DOHH2 (cell line): Measurements from ENCODE around the gene ERVK3-1.

Experiments used
- H3F3A ChIP-seq: fragments of 200-600 bp; sonication (generic), shearing (Covaris generic); 2 replicates; pipeline ENCODE4 v1.6.0; 2016; ENCODE audit warnings: antibody characterized with exemption, mild to moderate bottlenecking; ENCODE audit not compliant: control insufficient read depth, insufficient read depth
- H3K27ac ChIP-seq: fragments of 200-600 bp; sonication (generic); 2 replicates; pipeline ENCODE4 v1.5.1; 2014; ENCODE audit warnings: low read depth, mild to moderate bottlenecking, low read length, moderate library complexity
- H3K27me3 ChIP-seq: fragments of 200-600 bp; sonication (generic); 2 replicates; pipeline ENCODE4 v1.6.1; 2014; ENCODE audit warnings: mild to moderate bottlenecking, low read length, mixed read lengths; ENCODE audit not compliant: control insufficient read depth
- H3K36me3 ChIP-seq: fragments of 200-600 bp; sonication (generic); 2 replicates; pipeline ENCODE4 v1.6.1; 2014; ENCODE audit warnings: mild to moderate bottlenecking, low read length, moderate library complexity, mixed read lengths; ENCODE audit not compliant: control insufficient read depth
- H3K4me1 ChIP-seq: fragments of 200-600 bp; sonication (generic); 2 replicates; pipeline ENCODE4 v1.6.1; 2014; ENCODE audit warnings: mild to moderate bottlenecking, low read length, mixed read lengths; ENCODE audit not compliant: control insufficient read depth
- H3K4me2 ChIP-seq: fragments of 200-600 bp; sonication (generic); 2 replicates; pipeline ENCODE4 v1.6.0; 2014; ENCODE audit warnings: mild to moderate bottlenecking, low read length, moderate library complexity
- H3K4me3 ChIP-seq: fragments of 200-600 bp; sonication (generic); 2 replicates; pipeline ENCODE4 v1.5.1; 2014; ENCODE audit warnings: mild to moderate bottlenecking, low read length, mixed read lengths
- H3K79me2 ChIP-seq: fragments of 200-600 bp; sonication (generic); 2 replicates; pipeline ENCODE4 v1.6.1; 2014; ENCODE audit warnings: mild to moderate bottlenecking, low read length, mixed read lengths; ENCODE audit not compliant: control insufficient read depth
- H3K9me2 ChIP-seq: fragments of 200-600 bp; sonication (generic); replicated peaks from 2 replicates; pipeline ENCODE4 v1.6.1; 2014; ENCODE audit warnings: mild to moderate bottlenecking, low read length, mixed read lengths; ENCODE audit not compliant: control insufficient read depth
- H3K9me3 ChIP-seq: fragments of 200-600 bp; sonication (generic); 2 replicates; pipeline ENCODE4 v1.6.1; 2014; ENCODE audit warnings: antibody characterized with exemption, low read length, mixed read lengths; ENCODE audit not compliant: control insufficient read depth, insufficient read depth
- H4K20me1 ChIP-seq: fragments of 200-600 bp; sonication (generic); 2 replicates; pipeline ENCODE4 v1.6.0; 2014; ENCODE audit warnings: low read depth, mild to moderate bottlenecking, antibody characterized with exemption, low read length, moderate library complexity; ENCODE audit not compliant: control insufficient read depth, insufficient read depth
- CTCF ChIP-seq: fragments of 200-600 bp; sonication (generic); IDR thresholded peaks from one replicate; pipeline ENCODE4 v1.5.1; 2014; ENCODE audit warnings: antibody characterized with exemption, mild to moderate bottlenecking, low read depth, low read length; ENCODE audit not compliant: poor library complexity, severe bottlenecking
- EZH2phosphoT487 ChIP-seq: fragments of 200-600 bp; sonication (generic); IDR thresholded peaks from 2 replicates; pipeline ENCODE4 v1.6.1; 2017; ENCODE audit warnings: borderline replicate concordance, mild to moderate bottlenecking, antibody characterized with exemption, low read length, moderate library complexity, mixed read lengths

ERVK3-1 gene

DNA sequence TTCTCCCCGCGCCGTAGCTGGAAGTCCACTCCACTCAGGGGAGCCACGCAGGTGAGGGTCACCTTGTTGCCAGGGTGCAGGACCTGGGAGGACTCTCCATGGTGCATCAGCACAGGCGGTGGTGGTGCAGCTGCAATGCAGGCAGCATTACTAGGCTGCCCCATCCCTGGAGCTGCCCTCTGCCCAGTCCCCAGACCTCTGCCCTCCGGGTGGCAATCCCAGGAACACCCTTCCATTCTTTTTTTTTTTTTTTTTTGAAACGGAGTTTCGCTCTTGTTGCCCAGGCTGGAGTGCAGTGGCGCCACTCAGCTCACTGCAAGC, 46.3 kb downstream of the ERVK3-1 start:
- Histone ChIP-seq H3K79me2 (peaks cover 30% of the 10 kb centered on the region), H3K9me2 (no peaks in the 10 kb centered on the region), H3K4me1 (peaks cover 23% of the 10 kb centered on the region), H3K27ac (no peak overlapping the region), H4K20me1 (no peaks in the 10 kb centered on the region), H3K27me3 (0 out of 2 replicates have a peak, but pooled peaks cover under 1% of the 10 kb centered on the region), H3F3A (0 out of 2 replicates have a peak, but pooled peaks cover 2% of the 10 kb centered on the region), H3K4me3 (no peak overlapping the region), H3K4me2 (no peak overlapping the region), H3K9me3 (no peaks in the 10 kb centered on the region), H3K36me3 (peaks cover 13% of the 10 kb centered on the region)
- TF ChIP-seq EZH2phosphoT487 (no peak), CTCF (no peak)

GRCh38 chr19:58351990-58352755, 47.0 kb downstream of the ERVK3-1 start:
- TF ChIP-seq EZH2phosphoT487 (no peak), CTCF (no peak)
- Histone ChIP-seq H3K27ac (no peak overlapping the region), H4K20me1 (no peaks in the 10 kb centered on the region), H3K4me3 (no peak overlapping the region), H3F3A (0 out of 2 replicates have a peak, but pooled peaks cover 2% of the 10 kb centered on the region), H3K9me2 (no peaks in the 10 kb centered on the region), H3K79me2 (peaks cover 24% of the 10 kb centered on the region), H3K9me3 (no peaks in the 10 kb centered on the region), H3K36me3 (peaks cover 13% of the 10 kb centered on the region), H3K4me2 (no peak overlapping the region), H3K27me3 (peaks cover 5% of the 10 kb centered on the region; the same call in 1 of the 2 replicates), H3K4me1 (peaks cover 21% of the 10 kb centered on the region)

- no peak for TF ChIP-seq EZH2phosphoT487
- no peak for TF ChIP-seq CTCF
- no peaks in the 10 kb centered on the region for H3K9me2 ChIP-seq
- H3F3A ChIP-seq, result 0 out of 2 replicates have a peak, but pooled peaks cover 2% of the 10 kb centered on the region
- H3K9me3 ChIP-seq, result no peaks in the 10 kb centered on the region
- H3K79me2 ChIP-seq, result peaks cover 20% of the 10 kb centered on the region
- no peak within 1 kb of the TSS for H3K27ac ChIP-seq
- H3K4me1 ChIP-seq, result peaks cover 21% of the 10 kb centered on the region
- no peak within 1 kb of the TSS for H3K4me3 ChIP-seq
- H3K27me3 ChIP-seq, result peaks cover 5% of the 10 kb centered on the region; the same call in 1 of the 2 replicates
- no peaks in the 10 kb centered on the region for H4K20me1 ChIP-seq
- peaks cover 13% of the 10 kb centered on the region for H3K36me3 ChIP-seq
- no peak within 1 kb of the TSS for H3K4me2 ChIP-seq
These were observed 47.8 kb downstream of the ERVK3-1 start, which contains the start of gene A1BG for GRCh38 chr19:58352760-58353671. TSS of gene A1BG (minus strand) at chr19:58353492. CDS start at chr19:58353437, 55 bp downstream.
